MM.1S (cell line): ENCODE results near the gene CADM2.

Experiments used
- CTCF ChIP-seq: fragments of 300-600 bp; sonication (generic); IDR thresholded peaks from 2 replicates; pipeline ENCODE4 v1.5.1; 2016; ENCODE audit warnings: antibody characterized with exemption, low read length, mixed read lengths
- EZH2 ChIP-seq: fragments of 300-600 bp; sonication (generic); optimal IDR thresholded peaks from 2 replicates; pipeline ENCODE3; 2017; ENCODE audit warnings: low read depth, mild to moderate bottlenecking, antibody characterized with exemption, low read length, mixed read lengths
- EZH2phosphoT487 ChIP-seq: fragments of 300-600 bp; sonication (generic); IDR thresholded peaks from 2 replicates; pipeline ENCODE4 v1.6.1; 2018; ENCODE audit warnings: antibody characterized with exemption, low read length

- TF ChIP-seq CTCF (no peak), EZH2 (no peak), EZH2phosphoT487 (no peak)
These were observed 27.0 kb downstream of the CADM2 start for GRCh38 chr3:84985795-84986194.
